ENCODE results near the gene NFKB1.
"Not testable (repeated sequence)": the region's sequence is repeated elsewhere in the genome, so short reads cannot be mapped to it uniquely, and the experiment has no call there.

NFKB1 gene, protein sequence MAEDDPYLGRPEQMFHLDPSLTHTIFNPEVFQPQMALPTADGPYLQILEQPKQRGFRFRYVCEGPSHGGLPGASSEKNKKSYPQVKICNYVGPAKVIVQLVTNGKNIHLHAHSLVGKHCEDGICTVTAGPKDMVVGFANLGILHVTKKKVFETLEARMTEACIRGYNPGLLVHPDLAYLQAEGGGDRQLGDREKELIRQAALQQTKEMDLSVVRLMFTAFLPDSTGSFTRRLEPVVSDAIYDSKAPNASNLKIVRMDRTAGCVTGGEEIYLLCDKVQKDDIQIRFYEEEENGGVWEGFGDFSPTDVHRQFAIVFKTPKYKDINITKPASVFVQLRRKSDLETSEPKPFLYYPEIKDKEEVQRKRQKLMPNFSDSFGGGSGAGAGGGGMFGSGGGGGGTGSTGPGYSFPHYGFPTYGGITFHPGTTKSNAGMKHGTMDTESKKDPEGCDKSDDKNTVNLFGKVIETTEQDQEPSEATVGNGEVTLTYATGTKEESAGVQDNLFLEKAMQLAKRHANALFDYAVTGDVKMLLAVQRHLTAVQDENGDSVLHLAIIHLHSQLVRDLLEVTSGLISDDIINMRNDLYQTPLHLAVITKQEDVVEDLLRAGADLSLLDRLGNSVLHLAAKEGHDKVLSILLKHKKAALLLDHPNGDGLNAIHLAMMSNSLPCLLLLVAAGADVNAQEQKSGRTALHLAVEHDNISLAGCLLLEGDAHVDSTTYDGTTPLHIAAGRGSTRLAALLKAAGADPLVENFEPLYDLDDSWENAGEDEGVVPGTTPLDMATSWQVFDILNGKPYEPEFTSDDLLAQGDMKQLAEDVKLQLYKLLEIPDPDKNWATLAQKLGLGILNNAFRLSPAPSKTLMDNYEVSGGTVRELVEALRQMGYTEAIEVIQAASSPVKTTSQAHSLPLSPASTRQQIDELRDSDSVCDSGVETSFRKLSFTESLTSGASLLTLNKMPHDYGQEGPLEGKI

DNA sequence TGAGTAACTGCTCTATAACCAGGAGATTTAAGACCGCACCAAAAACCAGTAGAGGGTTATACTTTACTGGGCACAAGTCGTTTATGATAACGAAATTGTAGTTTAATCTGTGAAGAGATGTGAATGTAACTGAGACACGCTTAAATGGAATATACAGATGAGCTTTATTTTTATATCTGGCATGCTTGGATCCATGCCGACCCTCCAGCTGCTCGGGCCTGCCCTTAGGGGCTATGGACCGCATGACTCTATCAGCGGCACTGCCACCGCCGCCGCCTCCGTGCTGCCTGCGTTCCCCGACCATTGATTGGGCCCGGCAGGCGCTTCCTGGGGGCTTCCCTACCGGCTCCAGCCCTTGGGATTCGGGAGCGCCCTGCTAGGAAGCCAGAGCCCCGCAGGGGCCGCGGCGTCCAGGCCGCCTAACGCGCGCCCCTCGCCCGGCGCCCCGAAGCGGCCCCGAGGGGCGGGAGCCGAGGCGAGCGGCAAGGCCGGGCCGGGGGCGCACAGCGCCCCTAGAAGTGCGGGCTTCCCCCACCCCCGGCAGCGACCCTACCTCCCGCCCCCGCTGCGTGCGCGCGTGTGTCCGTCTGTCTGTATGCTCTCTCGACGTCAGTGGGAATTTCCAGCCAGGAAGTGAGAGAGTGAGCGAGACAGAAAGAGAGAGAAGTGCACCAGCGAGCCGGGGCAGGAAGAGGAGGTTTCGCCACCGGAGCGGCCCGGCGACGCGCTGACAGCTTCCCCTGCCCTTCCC lies at the start of gene NFKB1:
NFKB1 (plus strand) TSS at position 664 of the 751 bp plus-strand sequence. CDS start 24,160 bp downstream, outside the sequence.
- peak; percentile 33 for DNase-seq

DNA sequence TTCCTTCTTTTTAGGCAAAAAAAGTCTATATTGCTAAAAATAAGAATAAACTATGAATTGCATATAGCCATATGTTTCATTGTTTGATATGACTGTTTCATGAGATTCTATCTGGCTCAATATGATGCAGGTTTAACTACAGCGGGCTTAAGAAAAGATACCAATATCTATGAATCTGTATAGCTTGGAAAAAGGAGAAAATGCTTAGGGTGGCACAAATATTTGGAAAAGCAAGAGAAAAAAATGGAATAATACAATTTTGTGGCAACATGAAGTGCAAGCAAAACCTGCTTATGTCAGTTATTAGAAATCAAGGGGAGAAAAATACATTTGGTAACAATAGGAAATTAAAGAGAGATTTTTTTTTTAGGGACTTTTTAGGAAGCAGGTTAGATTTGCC lies 48.3 kb upstream of the NFKB1 start:
- no peak for DNase-seq

DNA sequence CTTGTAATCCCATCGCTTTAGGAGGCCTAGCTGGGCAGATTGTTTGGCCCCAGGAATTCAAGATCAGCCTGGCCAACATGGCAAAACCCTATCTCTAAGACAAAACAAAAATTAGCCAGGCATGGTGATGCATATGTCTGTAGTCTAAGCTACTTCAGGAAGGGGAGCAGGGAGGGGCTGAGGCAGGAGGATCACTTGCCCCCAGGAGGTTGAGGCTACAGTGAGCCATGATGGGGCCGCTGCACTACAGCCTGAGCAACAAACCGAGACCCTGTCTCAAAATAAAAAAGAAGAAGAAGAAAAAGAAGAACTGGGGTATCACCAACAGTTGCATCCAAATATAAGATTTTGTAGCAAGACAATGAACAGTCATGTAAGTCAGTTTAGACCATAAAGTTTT lies 47.3 kb upstream of the NFKB1 start:
- no peak for DNase-seq

GRCh38 chr4:102454268-102454667 lies 46.9 kb upstream of the NFKB1 start:
- DNase-seq: no peak

DNA sequence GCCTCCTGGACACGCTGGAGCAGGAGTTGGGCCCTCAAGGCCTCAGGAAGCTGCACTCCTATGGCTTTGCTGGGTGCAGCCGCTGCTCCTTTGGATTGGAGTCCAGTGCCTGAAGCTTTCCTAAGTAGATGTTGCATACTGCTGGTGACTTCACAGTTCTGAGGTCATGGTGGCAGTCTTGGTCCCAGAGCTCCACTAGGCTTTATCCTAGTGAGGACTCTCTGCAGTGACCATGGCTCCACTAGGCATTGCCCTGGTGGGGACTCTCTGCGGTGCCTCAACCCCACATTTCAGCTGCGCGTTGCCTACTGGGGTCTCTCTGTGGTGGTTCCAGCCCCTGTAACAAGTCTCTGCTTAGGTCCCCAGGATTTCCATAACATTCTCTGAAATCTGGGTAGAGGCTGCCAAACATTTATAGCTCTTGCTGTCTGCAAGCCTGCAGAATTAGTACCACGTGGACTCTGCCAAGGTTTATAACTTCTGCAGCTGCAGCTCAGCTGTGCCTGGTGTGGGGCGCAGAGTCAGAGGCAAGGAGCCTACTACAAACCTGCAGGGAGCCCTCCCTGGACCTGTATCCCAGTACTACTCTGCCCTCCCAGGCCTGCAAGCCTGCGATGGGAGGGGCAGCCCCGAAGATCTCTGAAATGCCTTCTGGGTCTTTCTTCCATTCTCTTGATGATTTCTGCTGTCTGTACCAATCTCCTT lies 46.0 kb upstream of the NFKB1 start:
- DNase-seq: no peak

GRCh38 chr4:102455750-102456149 lies 45.4 kb upstream of the NFKB1 start:
- DNase-seq: no peak

GRCh38 chr4:102466298-102466697 lies 34.9 kb upstream of the NFKB1 start:
- no peak for DNase-seq

- DNase-seq: no peak
These were observed 31.4 kb upstream of the NFKB1 start for GRCh38 chr4:102469806-102470205.

DNA sequence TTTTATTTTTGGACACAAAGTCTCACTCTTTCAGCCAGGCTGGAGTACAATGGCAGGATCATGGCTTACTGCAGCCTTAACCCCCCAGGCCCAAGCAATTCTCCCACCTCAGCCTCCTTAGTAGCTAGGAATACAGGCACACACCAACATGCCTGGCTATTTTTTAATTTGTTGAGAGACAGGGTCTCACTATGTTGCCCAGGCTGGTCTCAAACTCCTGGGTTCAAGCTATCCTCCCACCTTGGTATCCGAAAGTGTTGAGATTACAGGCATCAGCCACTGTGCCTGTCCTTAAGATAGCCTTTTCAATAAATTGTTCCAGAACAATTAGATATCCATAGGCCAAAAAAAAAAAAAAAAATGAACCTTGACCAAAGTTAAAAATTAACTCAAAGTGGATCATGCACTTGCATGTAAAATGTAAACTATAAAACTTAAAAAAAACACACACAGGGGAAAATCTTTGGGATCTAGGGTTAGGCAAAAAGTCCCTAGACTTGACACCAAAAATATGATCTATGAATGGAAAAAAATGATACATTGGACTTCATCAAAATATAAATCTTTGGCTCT lies 28.6 kb upstream of the NFKB1 start:
- DNase-seq: no peak

DNA sequence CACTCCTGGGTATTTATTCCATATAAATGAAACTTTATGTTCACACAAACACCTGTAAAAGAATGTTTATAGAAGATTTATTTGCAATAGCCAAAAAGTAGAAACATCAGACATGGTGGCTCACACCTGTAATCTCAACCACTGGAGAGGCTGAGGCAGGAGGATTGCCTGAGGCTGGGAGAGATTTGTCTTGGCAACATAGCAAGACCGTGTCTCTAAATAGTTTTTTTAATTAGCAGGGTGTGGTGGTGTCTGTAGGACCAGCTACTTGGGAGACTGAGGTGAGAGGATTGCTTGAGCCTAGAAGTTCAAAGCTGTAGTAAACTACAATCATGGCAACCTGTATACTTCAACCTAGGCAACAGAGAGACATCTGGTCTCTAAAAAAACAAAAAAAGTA lies 27.7 kb upstream of the NFKB1 start:
- DNase-seq: no peak

- DNase-seq: no peak
These were observed 26.2 kb upstream of the NFKB1 start for GRCh38 chr4:102474736-102475504.

DNA sequence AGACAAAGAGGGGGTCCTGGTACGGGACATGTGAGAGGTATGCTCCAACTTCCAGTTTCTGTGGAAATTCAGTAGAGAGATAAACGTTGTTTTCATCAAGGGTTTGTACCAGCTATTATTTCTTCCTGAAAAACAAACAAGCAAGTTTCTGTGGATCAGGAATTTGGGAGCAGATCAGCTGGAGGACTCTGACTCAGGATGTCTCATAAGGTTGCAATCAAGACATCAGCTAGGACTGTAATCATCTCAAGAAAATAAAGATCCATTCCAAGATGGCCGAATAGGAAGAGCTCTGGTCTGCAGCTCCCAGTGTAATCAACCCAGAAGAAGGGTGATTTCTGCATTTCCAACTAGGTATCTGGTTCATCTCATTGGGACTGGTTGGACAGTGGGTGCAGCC lies 23.5 kb upstream of the NFKB1 start:
- DNase-seq: no peak

DNA sequence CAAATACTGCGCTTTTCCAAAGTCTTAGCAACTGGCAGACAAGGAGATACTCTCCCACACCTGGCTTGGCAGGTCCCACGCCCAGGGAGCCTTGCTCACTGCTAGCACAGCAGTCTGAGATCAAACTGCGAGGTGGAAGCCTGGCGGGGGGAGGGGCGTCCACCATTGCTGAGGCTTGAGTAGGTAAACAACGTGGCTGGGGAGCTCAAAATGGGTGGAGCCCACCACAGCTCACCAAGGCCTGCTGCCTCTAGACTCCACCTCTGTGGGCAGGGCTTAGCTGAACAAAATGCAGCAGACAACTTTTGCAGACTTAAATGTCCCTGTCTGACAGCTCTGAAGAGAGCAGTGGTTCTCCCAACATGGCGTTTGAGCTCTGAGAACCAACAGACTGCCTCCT lies 23.0 kb upstream of the NFKB1 start:
- DNase-seq: no peak

- not testable (repeated sequence) for DNase-seq
These were observed 21.3 kb upstream of the NFKB1 start for GRCh38 chr4:102479832-102480231.

DNA sequence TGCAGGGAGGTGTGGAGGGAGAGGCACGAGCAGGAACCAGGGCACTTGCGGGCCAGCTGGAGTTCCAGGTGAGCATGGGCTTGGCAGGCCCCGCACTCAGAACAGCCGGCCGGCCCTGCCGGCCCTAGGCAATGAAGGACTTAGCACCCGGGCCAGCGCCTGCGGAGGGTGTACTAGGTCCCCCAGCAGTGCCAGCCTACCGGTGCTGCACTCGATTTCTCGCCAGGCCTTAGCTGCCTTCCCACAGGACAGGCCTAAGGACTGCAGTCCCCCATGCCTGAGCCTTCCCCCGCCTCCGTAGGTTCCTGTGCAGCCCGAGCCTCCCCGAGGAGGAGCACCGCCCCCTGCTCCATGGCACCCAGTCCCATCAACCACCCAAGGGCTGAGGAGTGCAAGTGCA lies 18.0 kb upstream of the NFKB1 start:
- DNase-seq: no peak

- DNase-seq: not testable (repeated sequence)
These were observed 17.0 kb upstream of the NFKB1 start for GRCh38 chr4:102483990-102484692.

DNA sequence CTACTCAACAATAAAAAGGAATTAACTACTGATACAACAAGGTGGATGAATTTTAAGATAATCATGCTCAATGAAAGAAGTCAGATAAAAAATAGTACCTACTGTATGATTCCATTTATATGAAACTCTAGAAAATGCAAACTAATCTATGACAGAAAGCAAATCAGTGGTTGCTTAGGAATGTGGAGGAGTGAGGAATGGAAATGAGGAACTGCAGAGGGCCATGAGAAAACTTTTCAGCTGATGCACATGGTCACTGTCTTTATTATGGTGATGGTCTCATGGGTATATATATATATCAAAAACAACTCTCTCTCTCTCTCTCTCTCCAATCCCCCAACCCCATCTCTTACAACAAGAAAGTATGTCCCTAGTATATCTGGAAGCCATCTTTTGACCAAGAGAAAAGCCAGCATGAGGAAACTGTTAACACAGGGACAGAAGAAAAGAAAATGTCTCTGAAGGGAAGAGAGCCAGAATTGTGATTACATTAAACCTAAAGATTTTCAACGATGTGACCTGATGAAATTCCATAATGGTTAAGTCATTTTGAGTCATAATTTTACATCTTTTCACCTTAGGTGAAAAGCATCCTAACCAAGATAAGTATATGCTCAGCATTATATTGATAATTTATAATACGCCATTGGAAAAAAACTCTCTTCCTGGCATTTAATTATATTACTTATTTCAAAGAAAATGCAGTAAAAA lies 8.5 kb upstream of the NFKB1 start:
- no peak for DNase-seq

DNA sequence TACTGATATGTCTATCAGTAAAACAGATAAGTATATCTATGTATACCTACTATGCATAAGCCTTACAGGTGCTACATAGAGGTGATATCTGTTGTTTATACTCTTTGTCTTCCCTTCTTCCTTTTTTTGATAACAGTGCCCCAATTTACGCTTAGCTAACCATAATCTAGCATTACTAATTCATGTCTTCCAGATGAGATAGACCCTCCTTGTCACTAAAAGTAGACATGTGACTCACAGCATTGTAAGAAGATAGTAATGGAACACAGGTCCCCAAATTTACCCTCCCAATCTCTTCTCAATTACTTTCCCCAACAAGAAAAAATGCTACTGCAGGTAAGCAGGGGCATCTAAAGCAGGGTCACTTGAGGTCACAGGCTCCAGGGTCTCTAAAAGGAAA lies 7.9 kb upstream of the NFKB1 start:
- DNase-seq: no peak

GRCh38 chr4:102493794-102494193 lies 7.4 kb upstream of the NFKB1 start:
- DNase-seq: peak; percentile 88

GRCh38 chr4:102494603-102495002 lies 6.6 kb upstream of the NFKB1 start:
- no peak for DNase-seq
